RKO (cell line): Measurements from ENCODE around the gene DYNAP.

Source experiments
- DNase-seq: peaks from one replicate; pipeline ENCODE4 v3.0.0-alpha.2; 2016; ENCODE audit warnings: low spot score

Gene DYNAP

GRCh38 chr18:54590945-54591344 lies at the start of gene DYNAP:
Gene DYNAP (plus strand): TSS chr18:54591245. CDS start chr18:54591283, 38 bp downstream.
- DNase-seq: no peak

GRCh38 chr18:54551590-54551989 lies 39.5 kb upstream of the DYNAP start:
- peak; percentile 4 for DNase-seq

- DNase-seq: no peak
These were observed 35.8 kb upstream of the DYNAP start for GRCh38 chr18:54555286-54555685.

GRCh38 chr18:54555996-54556395 lies 35.0 kb upstream of the DYNAP start:
- no peak for DNase-seq

- DNase-seq: no peak
These were observed 33.1 kb upstream of the DYNAP start for GRCh38 chr18:54557958-54558357.

GRCh38 chr18:54558609-54559585 lies 32.1 kb upstream of the DYNAP start:
- DNase-seq: peak; percentile 17

GRCh38 chr18:54561706-54562267 lies 29.3 kb upstream of the DYNAP start:
- no peak for DNase-seq

- no peak for DNase-seq
These were observed 10.8 kb upstream of the DYNAP start for GRCh38 chr18:54580202-54580729.

- no peak for DNase-seq
These were observed 7.0 kb upstream of the DYNAP start for GRCh38 chr18:54584065-54584464.

GRCh38 chr18:54585743-54586142 lies 5.3 kb upstream of the DYNAP start:
- no peak for DNase-seq

- no peak for DNase-seq
These were observed 13.2 kb downstream of the DYNAP start for GRCh38 chr18:54604211-54604610.

- DNase-seq: no peak
These were observed 15.8 kb downstream of the DYNAP start for GRCh38 chr18:54606835-54607212.

GRCh38 chr18:54607213-54608027 lies 16.4 kb downstream of the DYNAP start:
- peak; percentile 62 for DNase-seq

- DNase-seq: peak; percentile 46
These were observed 17.1 kb downstream of the DYNAP start for GRCh38 chr18:54608028-54608642.

GRCh38 chr18:54611816-54612215 lies 20.8 kb downstream of the DYNAP start:
- DNase-seq: no peak

GRCh38 chr18:54612237-54612636 lies 21.2 kb downstream of the DYNAP start:
- DNase-seq: no peak

GRCh38 chr18:54613174-54613573 lies 22.1 kb downstream of the DYNAP start:
- no peak for DNase-seq

GRCh38 chr18:54616220-54616848 lies 25.3 kb downstream of the DYNAP start:
- DNase-seq: no peak

- DNase-seq: no peak
These were observed 31.0 kb downstream of the DYNAP start for GRCh38 chr18:54622084-54622483.

GRCh38 chr18:54626779-54627178 lies 35.7 kb downstream of the DYNAP start:
- DNase-seq: no peak

- DNase-seq: no peak
These were observed 39.9 kb downstream of the DYNAP start for GRCh38 chr18:54630963-54631362.
